Kasumi-1 (cell line): Measurements from ENCODE around the gene GK.
"Not testable (repeated sequence)": the region's sequence is repeated elsewhere in the genome, so short reads cannot be mapped to it uniquely, and the experiment has no call there.

Source experiments
- DNase-seq, 2 experiments: peaks; one replicate each; lab custom pipeline; 2025; lab: John Stamatoyannopoulos, UW

The GK gene

GRCh38 chrX:30712214-30712613 is 59.0 kb downstream of the GK start:
- no peak for DNase-seq

GRCh38 chrX:30713061-30713525 is 59.9 kb downstream of the GK start:
- peak; percentile 57 to 59 for DNase-seq

GRCh38 chrX:30714138-30714537 is 60.9 kb downstream of the GK start:
- DNase-seq = no peak

- no peak for DNase-seq
Observed at GRCh38 chrX:30715976-30716375, 62.8 kb downstream of the GK start.

GRCh38 chrX:30733852-30734660 is 80.8 kb downstream of the GK start:
- no peak for DNase-seq

- no peak for DNase-seq
Observed at GRCh38 chrX:30734782-30735181, 81.6 kb downstream of the GK start.

GRCh38 chrX:30735839-30736238 is 82.6 kb downstream of the GK start:
- DNase-seq = peak; percentile 46 to 76

GRCh38 chrX:30741545-30741944 is 88.3 kb downstream of the GK start:
- no peak for DNase-seq

- no peak for DNase-seq
Observed at GRCh38 chrX:30748342-30748960, 95.2 kb downstream of the GK start.

- DNase-seq = no peak
Observed at GRCh38 chrX:30751497-30751896, 98.3 kb downstream of the GK start.

GRCh38 chrX:30762755-30763154 is 109.5 kb downstream of the GK start:
- DNase-seq = no peak

- not testable (repeated sequence) for DNase-seq
Observed at GRCh38 chrX:30773764-30774163, 120.5 kb downstream of the GK start.

- DNase-seq = no peak
Observed at GRCh38 chrX:30777575-30777974, 124.4 kb downstream of the GK start.

- no peak for DNase-seq
Observed at GRCh38 chrX:30779453-30780030, 126.3 kb downstream of the GK start.
